Prostate gland (tissue), 2 donors: ENCODE data around the gene VRK1. TPM values are rescaled to one million over a fixed set of nuclear protein-coding genes. Genes with fewer than 3 reads are reported as not detected.

Source experiments
- DNase-seq: peaks from one replicate; pipeline ENCODE4 v3.0.0-alpha.2; 2019; ENCODE audit warnings: low spot score
- H3K27ac ChIP-seq, 2 donors: fragments of 200-600 bp; sonication (generic); 2 replicates each; pipeline ENCODE4 v1.5.1; 2017 to 2019
- H3K27me3 ChIP-seq: fragments of 200-600 bp; sonication (generic); replicated peaks from 2 replicates; pipeline ENCODE4 v1.5.1; 2019; ENCODE audit not compliant: insufficient read depth
- H3K36me3 ChIP-seq, 2 donors: fragments of 200-600 bp; sonication (generic); 1 replicate in 1 of 2; 2 replicates in 1 of 2; pipeline versions ENCODE4 v1.5.1 to v1.8.1; 2017 to 2019
- H3K4me1 ChIP-seq: fragments of 200-600 bp; sonication (generic); replicated peaks from 2 replicates; pipeline ENCODE4 v1.5.1; 2019
- H3K4me3 ChIP-seq, 2 donors: fragments of 200-600 bp; sonication (generic); 2 replicates each; pipeline ENCODE4 v1.5.1; 2017 to 2019
- H3K9me3 ChIP-seq: fragments of 200-600 bp; sonication (generic); 2 replicates; pipeline ENCODE4 v1.5.1; 2017
- POLR2A ChIP-seq: fragments of 450-650 bp; IDR thresholded peaks from one replicate; pipeline ENCODE4 v1.6.1; 2016; ENCODE audit warnings: antibody characterized with exemption, mild to moderate bottlenecking
- POLR2AphosphoS5 ChIP-seq: sonication (generic); formaldehyde crosslinking; IDR thresholded peaks from one replicate; pipeline ENCODE4 v1.6.1; 2017; ENCODE audit warnings: antibody characterized with exemption
- WGBS: methylation state at CpG from one replicate; pipeline ENCODE4 v1.1.5; 2018; 5-methylcytosine and 5-hydroxymethylcytosine counted together
- intact Hi-C: fragments of 100-400 bp; cut with DNase I; formaldehyde crosslinking; loops from one replicate; pipeline ENCODE4 v1.14.2; 2022
- total RNA-seq, 2 donors: library from RNA; depleted of rRNA; stranded (reverse); fragments of >200 nt; gene quantifications; one replicate each; pipeline ENCODE4 v1.1.0, GENCODE V29; 2016
- TF ChIP-seq, protein P1 (sequence below), 4 experiments: fragments of 200-600 bp in 2 of 4; fragments of 450-650 bp in 2 of 4; sonication (generic) in 2 of 4; IDR thresholded peaks; 1 replicate in 3 of 4; 2 replicates in 1 of 4; pipeline ENCODE4 v1.5.1; 2016 to 2019; ENCODE audit warnings: antibody characterized with exemption in 4 of 4, mild to moderate bottlenecking in 2 of 4, moderate library complexity in 2 of 4

VRK1 gene
- total RNA-seq, 2 donors from 2014 or later, result 11.4 to 20.3 TPM

DNA sequence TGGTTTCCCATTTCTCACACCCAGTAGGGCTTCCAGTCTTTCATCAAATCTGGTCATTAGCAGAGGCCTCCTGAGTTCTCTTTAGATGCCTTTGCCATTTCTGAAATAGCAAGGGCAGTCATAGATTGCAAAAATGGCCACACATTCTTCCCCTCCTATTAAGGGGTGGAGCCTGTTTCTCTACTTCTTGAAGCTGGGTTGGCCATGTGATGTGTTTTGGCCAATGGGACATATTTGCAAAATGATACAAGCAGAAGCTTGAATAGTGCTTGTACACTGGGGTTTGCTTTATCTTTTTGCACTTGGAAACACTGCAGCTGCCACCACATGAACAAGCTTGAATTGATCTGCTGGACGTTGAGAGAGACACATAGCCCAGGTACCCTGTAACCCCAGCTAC lies 109.3 kb downstream of the VRK1 start:
- DNase-seq, result no peak
- intact Hi-C loops, result no loop called here
- WGBS, result 86% methylated on average over 1 of the region's 1 CpG
- no peak overlapping the region for H3K4me3 ChIP-seq
- H3K9me3 ChIP-seq, result no peaks in the 10 kb centered on the region
- no peaks in the 10 kb centered on the region for H3K4me1 ChIP-seq
- no peak overlapping the region for H3K27ac ChIP-seq
- H3K27me3 ChIP-seq, result no peaks in the 10 kb centered on the region
- no peaks in the 10 kb centered on the region for H3K36me3 ChIP-seq
- TF ChIP-seq, protein P1, sequence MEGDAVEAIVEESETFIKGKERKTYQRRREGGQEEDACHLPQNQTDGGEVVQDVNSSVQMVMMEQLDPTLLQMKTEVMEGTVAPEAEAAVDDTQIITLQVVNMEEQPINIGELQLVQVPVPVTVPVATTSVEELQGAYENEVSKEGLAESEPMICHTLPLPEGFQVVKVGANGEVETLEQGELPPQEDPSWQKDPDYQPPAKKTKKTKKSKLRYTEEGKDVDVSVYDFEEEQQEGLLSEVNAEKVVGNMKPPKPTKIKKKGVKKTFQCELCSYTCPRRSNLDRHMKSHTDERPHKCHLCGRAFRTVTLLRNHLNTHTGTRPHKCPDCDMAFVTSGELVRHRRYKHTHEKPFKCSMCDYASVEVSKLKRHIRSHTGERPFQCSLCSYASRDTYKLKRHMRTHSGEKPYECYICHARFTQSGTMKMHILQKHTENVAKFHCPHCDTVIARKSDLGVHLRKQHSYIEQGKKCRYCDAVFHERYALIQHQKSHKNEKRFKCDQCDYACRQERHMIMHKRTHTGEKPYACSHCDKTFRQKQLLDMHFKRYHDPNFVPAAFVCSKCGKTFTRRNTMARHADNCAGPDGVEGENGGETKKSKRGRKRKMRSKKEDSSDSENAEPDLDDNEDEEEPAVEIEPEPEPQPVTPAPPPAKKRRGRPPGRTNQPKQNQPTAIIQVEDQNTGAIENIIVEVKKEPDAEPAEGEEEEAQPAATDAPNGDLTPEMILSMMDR (IDR thresholded peaks at IDR 0.05), result no peak
- TF ChIP-seq POLR2A (no peak), POLR2AphosphoS5 (no peak)

DNA sequence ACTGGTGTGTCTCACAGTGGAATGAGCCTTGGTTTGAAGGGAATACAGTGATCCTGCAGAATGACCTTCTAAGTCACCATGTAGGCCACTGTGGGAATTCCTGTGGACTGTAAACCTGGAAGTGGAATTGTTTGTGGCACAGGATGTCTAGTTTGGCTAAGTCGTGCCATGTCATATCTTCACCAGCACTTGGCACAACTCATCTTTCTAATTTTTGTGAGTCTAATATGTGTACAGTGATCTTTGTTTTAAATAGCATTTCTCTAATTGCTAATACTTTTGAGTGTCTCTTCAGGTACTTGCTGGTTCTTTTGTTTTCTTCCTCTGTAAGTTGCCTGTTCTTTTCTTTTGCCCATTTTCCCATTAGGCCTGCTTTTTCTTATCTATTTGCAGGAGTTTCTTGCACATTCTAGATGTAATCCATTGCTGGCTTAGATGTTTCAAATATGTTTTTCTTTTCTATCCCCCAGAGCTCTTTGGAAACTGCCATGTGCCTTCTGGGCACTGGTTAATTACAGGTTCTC lies 112.7 kb downstream of the VRK1 start:
- H3K36me3 ChIP-seq, result no peaks in the 10 kb centered on the region
- no peak for DNase-seq
- no peak for TF ChIP-seq POLR2A
- no peak for TF ChIP-seq POLR2AphosphoS5
- TF ChIP-seq, protein P1 (IDR thresholded peaks at IDR 0.05), result no peak
- no peaks in the 10 kb centered on the region for H3K4me1 ChIP-seq
- intact Hi-C loops, result no loop called here
- H3K27ac ChIP-seq, result no peak overlapping the region
- no peak overlapping the region for H3K4me3 ChIP-seq
- no peaks in the 10 kb centered on the region for H3K27me3 ChIP-seq
- 100% methylated on average over 1 of the region's 1 CpG for WGBS
- H3K9me3 ChIP-seq, result no peaks in the 10 kb centered on the region

DNA sequence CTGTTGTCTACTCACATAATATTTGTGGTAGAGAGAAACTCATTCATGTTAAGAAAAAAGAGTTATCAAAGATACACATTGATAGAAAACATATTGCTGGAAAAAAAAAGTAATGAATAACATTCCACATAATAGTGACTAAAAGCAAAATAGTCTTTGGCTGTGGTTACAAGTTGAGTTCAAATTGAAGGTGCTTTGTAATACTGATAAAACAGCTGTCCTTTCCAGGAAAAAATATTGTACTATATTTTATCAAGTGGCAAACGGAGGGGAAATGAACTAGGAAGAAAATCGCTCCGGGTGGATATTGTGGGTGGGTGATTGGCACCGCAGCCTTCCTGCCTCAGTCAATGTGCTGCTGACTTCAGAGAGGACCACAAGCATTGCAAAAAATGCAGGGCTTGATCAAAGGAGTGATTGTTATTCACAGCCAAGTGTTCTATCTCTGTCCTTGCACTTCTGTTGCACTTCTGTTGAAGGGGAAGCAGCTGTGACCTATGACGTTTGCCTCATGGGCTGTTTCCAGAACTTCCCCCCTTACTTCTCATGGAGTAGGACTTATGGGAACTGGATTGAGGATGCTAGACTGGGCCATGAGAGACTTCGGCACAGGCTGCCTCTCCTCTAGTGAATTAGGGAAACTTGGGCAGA lies 114.4 kb downstream of the VRK1 start:
- no peaks in the 10 kb centered on the region for H3K27me3 ChIP-seq
- intact Hi-C loops, result no loop called here
- TF ChIP-seq POLR2AphosphoS5 (no peak), POLR2A (no peak)
- TF ChIP-seq, protein P1 (IDR thresholded peaks at IDR 0.05), result no peak
- H3K4me1 ChIP-seq, result no peaks in the 10 kb centered on the region
- no peak for DNase-seq
- 67% methylated on average over 6 of the region's 6 CpGs for WGBS
- no peak overlapping the region for H3K4me3 ChIP-seq
- no peaks in the 10 kb centered on the region for H3K36me3 ChIP-seq
- no peak overlapping the region for H3K27ac ChIP-seq
- H3K9me3 ChIP-seq, result no peaks in the 10 kb centered on the region

DNA sequence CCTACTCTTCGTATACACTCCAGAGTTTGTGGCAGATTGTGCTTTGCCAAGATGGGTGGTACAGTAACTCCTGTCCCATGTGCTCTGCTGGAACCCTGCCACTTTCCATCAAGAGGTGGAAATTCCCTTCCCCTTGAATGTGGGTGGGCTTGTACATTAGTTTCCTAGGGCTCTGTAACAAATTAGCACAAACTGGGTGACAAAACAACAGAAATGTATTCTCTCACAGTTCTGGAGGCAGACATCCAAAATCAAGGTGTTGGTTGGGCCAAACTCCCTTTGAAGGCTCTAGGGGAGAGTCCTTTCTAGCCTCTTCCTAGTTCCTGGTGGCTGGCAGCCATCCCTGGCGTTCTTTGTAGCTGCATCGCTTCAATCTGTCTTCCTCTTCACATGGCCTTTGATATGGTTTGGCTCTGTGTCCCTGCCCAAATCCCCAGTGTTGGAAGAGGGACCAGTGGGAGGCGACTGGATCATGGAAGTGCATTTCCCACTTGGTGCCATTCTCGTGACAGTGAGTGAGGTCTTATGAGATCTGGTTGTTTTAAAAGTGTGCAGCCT lies 117.5 kb downstream of the VRK1 start:
- no peaks in the 10 kb centered on the region for H3K27me3 ChIP-seq
- H3K4me3 ChIP-seq, result no peak overlapping the region
- 35% methylated on average over 5 of the region's 5 CpGs for WGBS
- intact Hi-C loops, result no loop called here
- no peak overlapping the region for H3K27ac ChIP-seq
- no peaks in the 10 kb centered on the region for H3K4me1 ChIP-seq
- no peaks in the 10 kb centered on the region for H3K9me3 ChIP-seq
- no peaks in the 10 kb centered on the region for H3K36me3 ChIP-seq
- no peak for TF ChIP-seq POLR2A
- TF ChIP-seq POLR2AphosphoS5, result no peak
- TF ChIP-seq, protein P1 (IDR thresholded peaks at IDR 0.05), result no peak
- DNase-seq, result no peak

DNA sequence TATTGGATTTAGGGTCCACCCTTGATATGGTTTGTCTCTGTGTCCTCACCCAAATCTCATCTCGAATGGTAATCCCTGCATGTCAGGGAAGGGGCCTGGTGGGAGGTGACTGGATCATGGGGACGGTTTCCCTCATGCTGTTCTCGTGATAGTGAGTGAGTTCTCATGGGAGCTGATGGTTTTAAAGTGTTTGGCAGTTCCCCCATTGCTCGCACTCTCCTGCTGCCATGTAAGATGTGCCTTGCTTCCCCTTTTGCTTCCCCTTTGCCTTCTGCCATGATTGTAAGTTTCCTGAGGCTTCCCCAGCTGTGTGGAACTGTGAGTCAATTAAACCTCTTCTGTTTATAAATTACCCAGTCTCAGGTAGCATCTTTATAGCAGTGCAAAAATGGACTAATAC lies 118.3 kb downstream of the VRK1 start:
- H3K27me3 ChIP-seq, result no peaks in the 10 kb centered on the region
- WGBS, result 97% methylated on average over 4 of the region's 4 CpGs
- no peak for DNase-seq
- H3K36me3 ChIP-seq, result no peaks in the 10 kb centered on the region
- H3K27ac ChIP-seq, result no peak overlapping the region
- TF ChIP-seq POLR2AphosphoS5, result no peak
- TF ChIP-seq, protein P1 (IDR thresholded peaks at IDR 0.05), result no peak
- no peak for TF ChIP-seq POLR2A
- H3K9me3 ChIP-seq, result no peaks in the 10 kb centered on the region
- H3K4me3 ChIP-seq, result no peak overlapping the region
- intact Hi-C loops, result no loop called here
- H3K4me1 ChIP-seq, result no peaks in the 10 kb centered on the region
